Urinary bladder (tissue), 4 donors: ENCODE results near the gene AMIGO3. TPM values are rescaled to one million over a fixed set of nuclear protein-coding genes. Genes with fewer than 3 reads are reported as not detected.

Experiments used
- DNase-seq: peaks from one replicate; pipeline ENCODE4 v3.0.0-alpha.2; 2015; ENCODE audit errors: extremely low spot score
- H3K27ac ChIP-seq: one replicate; pipeline ENCODE4 v1.5.1; 2013; ENCODE audit warnings: low read depth, mild to moderate bottlenecking, moderate library complexity
- H3K36me3 ChIP-seq: one replicate; pipeline ENCODE4 v1.6.1; 2013; ENCODE audit warnings: mild to moderate bottlenecking, moderate library complexity; ENCODE audit not compliant: insufficient read depth
- H3K4me1 ChIP-seq: one replicate; pipeline ENCODE4 v1.6.1; 2013; ENCODE audit warnings: mild to moderate bottlenecking, moderate library complexity; ENCODE audit not compliant: insufficient read depth
- H3K4me3 ChIP-seq: one replicate; pipeline ENCODE4 v1.5.1; 2013; ENCODE audit warnings: low read depth, low read length
- WGBS: extraction: QIAGEN DNeasy Blood & Tissue Kit; methylation state at CpG from one replicate; pipeline ENCODE4 v1.1.7; 2013; 5-methylcytosine and 5-hydroxymethylcytosine counted together
- polyA plus RNA-seq: library from polyadenylated mRNA; stranded (reverse); fragments of 200-250 nt; gene quantifications from one replicate; pipeline ENCODE4 v1.2.3, GENCODE V29; 2013
- total RNA-seq: library from RNA; depleted of rRNA; stranded (reverse); fragments of >200 nt; gene quantifications from one replicate; pipeline ENCODE4 v1.2.3, GENCODE V29; 2014
- donor health status: healthy with polysubstance abuse.
- donor health status: healthy.

Gene AMIGO3
- total and polyA plus RNA-seq, 2 donors, result 1.1 TPM; not detected in 1

DNA sequence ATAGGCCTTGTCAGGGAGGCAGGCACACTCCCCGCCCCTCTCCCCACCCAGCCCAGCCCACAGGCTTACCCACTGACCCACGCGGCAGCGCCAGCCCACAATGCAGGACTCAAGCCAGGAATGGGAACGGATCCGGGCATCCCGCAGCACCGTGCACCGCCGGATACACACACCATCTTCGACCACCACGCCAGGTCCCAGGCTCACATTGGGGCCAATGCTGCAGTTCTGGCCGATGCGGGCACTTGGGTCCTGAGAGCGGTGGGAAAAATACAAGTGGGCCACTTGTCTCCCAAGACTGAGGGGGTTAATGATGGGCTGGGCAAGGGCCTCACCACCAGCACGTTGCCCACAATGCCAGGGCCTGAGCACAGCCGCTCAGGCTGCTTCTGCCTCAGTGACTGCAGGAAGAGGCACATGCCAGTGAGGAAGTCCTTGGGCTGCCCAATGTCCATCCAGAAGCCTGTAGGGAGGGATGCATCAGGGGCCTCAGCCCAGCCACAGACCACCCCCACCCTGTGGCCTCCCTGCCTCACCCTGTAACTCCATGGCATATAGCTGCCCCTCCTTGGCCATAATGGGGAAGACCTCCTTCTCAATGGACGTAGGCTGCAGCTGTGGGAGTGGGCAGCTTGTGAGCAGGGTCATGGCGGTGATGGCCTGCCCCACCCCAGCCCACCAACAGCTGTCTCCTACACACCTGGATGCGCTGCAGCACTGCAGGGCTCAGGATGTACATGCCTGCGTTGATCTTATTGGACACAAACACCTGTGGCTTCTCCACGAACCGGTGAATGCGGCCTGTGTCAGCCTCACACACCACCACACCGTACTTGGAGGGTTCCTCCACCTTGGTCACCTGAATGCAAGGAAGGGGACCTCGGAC, 2.7 kb upstream of the AMIGO3 start:
- no peaks in the 10 kb centered on the region for H3K4me1 ChIP-seq
- no peaks in the 10 kb centered on the region for H3K36me3 ChIP-seq
- 86% methylated on average over 26 of the region's 26 CpGs for WGBS
- no peak for DNase-seq
- H3K27ac ChIP-seq, result no peak overlapping the region
- no peak overlapping the region for H3K4me3 ChIP-seq

DNA sequence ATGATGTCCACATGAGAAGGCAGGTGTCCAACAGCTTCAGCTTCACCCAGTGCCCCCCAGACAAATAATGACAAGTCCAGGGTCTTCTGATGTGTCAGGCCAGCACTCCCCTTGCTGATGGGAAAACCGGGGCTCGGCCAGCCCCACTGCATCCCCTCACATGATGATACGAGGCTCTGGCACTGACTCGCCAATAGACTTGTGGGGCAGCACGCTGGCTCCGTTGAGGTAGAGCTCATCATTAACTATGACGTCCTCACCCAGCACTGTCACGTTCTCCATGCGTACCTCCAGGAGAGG, 2.1 kb upstream of the AMIGO3 start:
- WGBS, result 76% methylated on average over 9 of the region's 9 CpGs
- no peak overlapping the region for H3K27ac ChIP-seq
- H3K4me1 ChIP-seq, result no peaks in the 10 kb centered on the region
- no peak for DNase-seq
- no peaks in the 10 kb centered on the region for H3K36me3 ChIP-seq
- H3K4me3 ChIP-seq, result no peak overlapping the region

- no peaks in the 10 kb centered on the region for H3K4me1 ChIP-seq
- DNase-seq, result no peak
- 66% methylated on average over 4 of the region's 4 CpGs for WGBS
These were observed 1.5 kb upstream of the AMIGO3 start for GRCh38 chr3:49720855-49721595.

GRCh38 chr3:49718858-49719213, 648 bp downstream of the AMIGO3 start:
- Histone ChIP-seq H3K36me3 (no peaks in the 10 kb centered on the region), H3K4me1 (no peaks in the 10 kb centered on the region), H3K4me3 (peak overlapping the region; percentile 36), H3K27ac (no peak overlapping the region)
- 6% methylated on average over 33 of the region's 33 CpGs for WGBS
- no peak for DNase-seq

More at GRCh38 chr3:49720855-49721595, 1.5 kb upstream of the AMIGO3 start:
- no peak overlapping the region for H3K4me3 ChIP-seq
- H3K27ac ChIP-seq, result no peak overlapping the region
- H3K36me3 ChIP-seq, result no peaks in the 10 kb centered on the region

GRCh38 chr3:49717959-49718857, 1.3 kb downstream of the AMIGO3 start:
- 53% methylated on average over 75 of the region's 75 CpGs for WGBS
- no peaks in the 10 kb centered on the region for H3K36me3 ChIP-seq
- no peak for DNase-seq
- H3K4me1 ChIP-seq, result no peaks in the 10 kb centered on the region
- H3K4me3 ChIP-seq, result no peak overlapping the region
- H3K27ac ChIP-seq, result no peak overlapping the region

- H3K36me3 ChIP-seq, result no peaks in the 10 kb centered on the region
- no peaks in the 10 kb centered on the region for H3K4me1 ChIP-seq
- 93% methylated on average over 14 of the region's 14 CpGs for WGBS
- no peak overlapping the region for H3K4me3 ChIP-seq
- no peak for DNase-seq
- H3K27ac ChIP-seq, result no peak overlapping the region
These were observed 2.1 kb downstream of the AMIGO3 start for GRCh38 chr3:49717211-49717958.

- Histone ChIP-seq H3K4me1 (no peaks in the 10 kb centered on the region), H3K36me3 (no peaks in the 10 kb centered on the region), H3K4me3 (no peak overlapping the region), H3K27ac (no peak overlapping the region)
- 88% methylated on average over 16 of the region's 16 CpGs for WGBS
- DNase-seq, result no peak
These were observed 2.7 kb downstream of the AMIGO3 start for GRCh38 chr3:49716691-49717210.

- H3K4me1 ChIP-seq, result no peaks in the 10 kb centered on the region
- no peak for DNase-seq
- no peak overlapping the region for H3K4me3 ChIP-seq
- H3K36me3 ChIP-seq, result no peaks in the 10 kb centered on the region
- no peak overlapping the region for H3K27ac ChIP-seq
- WGBS, result 91% methylated on average over 7 of the region's 7 CpGs
These were observed 3.3 kb downstream of the AMIGO3 start for GRCh38 chr3:49716169-49716568.

GRCh38 chr3:49715611-49716121, 3.8 kb downstream of the AMIGO3 start:
- no peak overlapping the region for H3K27ac ChIP-seq
- no peak overlapping the region for H3K4me3 ChIP-seq
- H3K36me3 ChIP-seq, result no peaks in the 10 kb centered on the region
- WGBS, result 91% methylated on average over 13 of the region's 13 CpGs
- DNase-seq, result no peak
- no peaks in the 10 kb centered on the region for H3K4me1 ChIP-seq

DNA sequence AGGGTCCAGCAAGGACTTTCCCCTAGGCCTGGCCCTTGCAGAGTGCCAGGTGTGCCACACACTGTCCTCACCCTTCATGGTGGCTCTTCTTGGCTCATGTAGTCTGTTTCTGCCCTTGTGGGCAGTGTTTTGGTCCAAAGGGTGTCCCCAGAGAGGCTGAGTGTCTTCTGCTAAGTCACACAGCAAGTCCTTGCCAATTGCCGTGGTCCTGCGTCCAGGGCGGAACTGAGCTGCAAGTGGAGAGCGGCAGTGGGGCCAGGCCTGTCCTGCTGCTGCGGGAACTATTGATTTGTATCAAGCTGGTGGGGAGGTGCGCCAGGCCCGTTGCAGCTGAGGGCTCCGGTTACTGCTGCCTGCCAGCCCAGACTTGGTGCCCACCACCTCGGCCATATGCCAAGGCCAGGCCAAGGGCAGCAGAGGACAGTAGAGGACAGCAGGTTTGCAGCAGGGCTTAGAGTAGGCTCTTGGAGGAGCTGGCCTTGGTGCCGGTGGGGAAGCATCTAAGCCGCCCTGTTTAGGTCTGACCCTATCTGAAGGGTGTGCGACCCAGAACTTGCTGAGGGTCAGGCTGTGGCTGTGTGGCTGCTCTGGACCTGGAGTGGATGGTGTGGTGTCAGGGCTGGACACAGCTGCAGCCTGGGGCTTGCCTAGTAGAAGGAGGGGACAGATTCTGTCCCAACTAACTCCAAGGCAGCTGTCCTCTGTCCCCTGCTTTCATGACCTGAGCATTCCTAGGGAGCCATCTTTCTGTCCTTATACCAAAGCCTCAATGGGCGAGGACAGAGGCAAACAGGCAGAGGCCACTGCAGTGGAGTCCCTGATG, 4.5 kb downstream of the AMIGO3 start:
- 90% methylated on average over 13 of the region's 13 CpGs for WGBS
- Histone ChIP-seq H3K4me1 (no peaks in the 10 kb centered on the region), H3K27ac (no peak overlapping the region), H3K36me3 (no peaks in the 10 kb centered on the region), H3K4me3 (no peak overlapping the region)
- no peak for DNase-seq

DNA sequence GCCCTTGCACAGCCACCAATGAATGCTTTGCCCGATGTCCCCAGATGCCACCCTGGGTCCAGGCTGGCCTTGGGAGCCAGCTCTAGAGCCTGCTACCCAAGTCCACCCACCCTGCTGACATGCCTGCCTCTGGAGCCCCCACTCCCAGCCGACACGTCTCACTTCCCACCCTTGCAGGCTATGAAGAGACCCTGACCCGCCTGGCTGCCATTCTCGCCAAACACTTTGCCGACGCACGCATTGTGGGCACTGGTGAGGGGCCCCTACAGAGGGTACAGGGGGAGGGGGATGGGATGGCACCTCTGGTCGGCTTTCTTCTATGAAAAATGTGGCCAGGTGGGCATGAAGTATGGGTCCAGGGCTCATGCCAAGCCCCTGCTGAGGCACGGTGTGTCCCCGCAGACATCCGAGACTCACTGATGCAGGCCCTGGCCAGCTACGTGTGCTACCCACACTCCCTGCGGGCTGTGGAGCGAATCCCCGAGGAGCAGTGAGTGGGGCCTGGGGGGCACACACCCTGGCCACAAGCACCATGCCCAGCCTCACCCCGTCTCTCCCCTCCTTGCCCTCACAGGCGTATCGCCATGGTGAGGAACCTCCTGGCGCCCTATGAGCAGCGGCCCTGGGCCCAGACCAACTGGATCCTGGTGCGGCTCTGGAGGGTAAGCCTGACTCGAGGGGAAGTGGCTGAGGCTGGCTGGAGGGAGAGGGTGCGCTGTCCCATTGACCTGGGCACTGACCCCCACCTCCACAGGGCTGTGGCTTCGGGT, 6.0 kb downstream of the AMIGO3 start:
- Histone ChIP-seq H3K36me3 (no peaks in the 10 kb centered on the region), H3K27ac (no peak overlapping the region), H3K4me3 (no peak overlapping the region), H3K4me1 (no peaks in the 10 kb centered on the region)
- 93% methylated on average over 25 of the region's 25 CpGs for WGBS
- no peak for DNase-seq
